PC-3 (cell line): ENCODE results near the gene SLC9A9. TPM values are rescaled to one million over a fixed set of nuclear protein-coding genes. Genes with fewer than 3 reads are reported as not detected.

Experiments
- ATAC-seq: fragments of 200-7000 bp; cut with Tn5 transposase; 2 replicates; pipeline ENCODE4 v1.9.1; 2020; ENCODE audit warnings: mild to moderate bottlenecking, moderate library complexity
- BruUV-seq: library from RNA; stranded (reverse); fragments of 400-500 nt; replicated peaks from 2 replicates; lab custom pipeline; 2021; lab: Mats Ljungman, UMichigan
- CTCF ChIA-PET: fragments of 300-600 bp; sonication (Branson Sonifier 250); formaldehyde crosslinking; loops from one replicate; lab custom pipeline; 2022; ENCODE audit warnings: antibody characterized with exemption; lab: Charles Lee
- POLR2A ChIA-PET: fragments of 300-600 bp; sonication (Branson Sonifier 250); formaldehyde crosslinking; loops from one replicate; lab custom pipeline; 2022; ENCODE audit warnings: antibody characterized with exemption; ENCODE audit not compliant: unreplicated experiment; lab: Charles Lee
- DNase-seq: peaks from one replicate; pipeline ENCODE4 v3.0.0-alpha.2; 2015
- H2AFZ ChIP-seq: fragments of 300-600 bp; sonication (generic); 2 replicates; pipeline ENCODE4 v1.6.0; 2016; ENCODE audit warnings: antibody characterized with exemption, low read length
- H3F3A ChIP-seq: fragments of 300-600 bp; sonication (generic); one replicate; pipeline ENCODE4 v1.6.0; 2017; ENCODE audit warnings: antibody characterized with exemption, low read length, control low read depth, mild to moderate bottlenecking; ENCODE audit not compliant: unreplicated experiment
- H3K27ac ChIP-seq: fragments of 300-600 bp; sonication (generic); 2 replicates; pipeline ENCODE4 v1.5.1; 2016; ENCODE audit warnings: mild to moderate bottlenecking, low read length
- H3K27me3 ChIP-seq: fragments of 300-600 bp; sonication (generic); 2 replicates; pipeline ENCODE4 v1.6.1; 2016; ENCODE audit warnings: low read length, mixed read lengths
- H3K36me3 ChIP-seq: fragments of 300-600 bp; sonication (generic); 2 replicates; pipeline ENCODE4 v1.6.1; 2016; ENCODE audit warnings: low read depth, mixed run types, low read length, mixed read lengths
- H3K4me1 ChIP-seq: fragments of 300-600 bp; sonication (generic); 2 replicates; pipeline ENCODE4 v1.5.1; 2016; ENCODE audit warnings: low read length; ENCODE audit not compliant: insufficient read depth
- H3K4me2 ChIP-seq: fragments of 300-600 bp; sonication (generic); 2 replicates; pipeline ENCODE4 v1.6.0; 2016; ENCODE audit warnings: low read length
- H3K4me3 ChIP-seq: fragments of 300-600 bp; sonication (generic); 2 replicates; pipeline ENCODE4 v1.5.1; 2016; ENCODE audit warnings: mild to moderate bottlenecking, low read length, mixed read lengths
- H3K79me2 ChIP-seq: fragments of 300-600 bp; sonication (generic); 2 replicates; pipeline ENCODE4 v1.6.1; 2017; ENCODE audit warnings: low read length, mixed read lengths
- H3K9ac ChIP-seq: fragments of 300-600 bp; sonication (generic); 2 replicates; pipeline ENCODE4 v1.6.0; 2016; ENCODE audit warnings: mild to moderate bottlenecking, low read length
- H3K9me2 ChIP-seq: fragments of 300-600 bp; sonication (generic); replicated peaks from 2 replicates; pipeline ENCODE4 v1.6.1; 2016; ENCODE audit warnings: mixed run types, low read length, mixed read lengths
- H3K9me3 ChIP-seq: fragments of 300-600 bp; sonication (generic); 2 replicates; pipeline ENCODE4 v1.6.1; 2016; ENCODE audit warnings: low read length, mixed read lengths
- H4K20me1 ChIP-seq: fragments of 300-600 bp; sonication (generic); 2 replicates; pipeline ENCODE4 v1.6.1; 2016; ENCODE audit warnings: low read length, mixed read lengths
- EZH2 ChIP-seq: fragments of 300-600 bp; sonication (generic); IDR thresholded peaks from one replicate; pipeline ENCODE4 v1.6.1; 2017; ENCODE audit warnings: antibody characterized with exemption, mild to moderate bottlenecking, low read length; ENCODE audit not compliant: unreplicated experiment
- EZH2phosphoT487 ChIP-seq: fragments of 300-600 bp; sonication (generic); IDR thresholded peaks from 2 replicates; pipeline ENCODE4 v1.6.1; 2018; ENCODE audit warnings: mild to moderate bottlenecking, antibody characterized with exemption, low read length, borderline replicate concordance
- intact Hi-C: fragments of 100-400 bp; cut with micrococcal nuclease; formaldehyde crosslinking; loops from 2 replicates; pipeline ENCODE4 v1.9.0; 2023
- total RNA-seq: library from RNA; depleted of rRNA; stranded (reverse); fragments of >200 nt; gene quantifications from 2 replicates; pipeline ENCODE4 v1.2.3, GENCODE V29; 2014
- TF ChIP-seq, protein P1 (sequence below): fragments of 300-600 bp; sonication (generic); conservative IDR thresholded peaks from 2 replicates; pipeline ENCODE4 v1.5.1; 2017; ENCODE audit warnings: antibody characterized with exemption, low read depth, mild to moderate bottlenecking, low read length

Gene SLC9A9
- total RNA-seq, 1 experiment from 2014 or later: 0.07 TPM

DNA sequence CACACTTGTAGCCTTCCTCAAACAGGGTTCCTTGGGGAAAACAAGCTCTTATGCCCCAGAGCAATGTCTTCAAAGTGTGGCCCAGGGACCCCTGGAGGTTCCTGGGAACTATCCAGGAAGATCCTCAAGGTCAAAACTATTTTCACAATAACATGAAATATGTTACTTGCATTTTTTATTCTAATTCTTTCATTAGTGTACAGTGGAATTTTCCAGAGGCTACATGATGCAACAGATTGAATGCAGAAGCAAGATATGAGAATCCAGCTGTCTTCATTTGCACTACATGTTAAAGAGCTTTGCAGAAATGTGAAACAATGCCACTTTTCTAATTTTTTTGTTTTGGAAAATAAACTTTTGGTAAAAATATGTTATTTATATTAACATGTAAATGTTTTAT is 190.9 kb downstream of the SLC9A9 start:
- H3K9me3 ChIP-seq: no peaks in the 10 kb centered on the region
- intact Hi-C loops: no loop called here
- H2AFZ ChIP-seq: no peak overlapping the region
- no peaks in the 10 kb centered on the region for H3K27me3 ChIP-seq
- no peak overlapping the region for H3K4me2 ChIP-seq
- H3K4me3 ChIP-seq: no peak overlapping the region
- H3F3A ChIP-seq: no peaks in the 10 kb centered on the region
- TF ChIP-seq, protein P1, sequence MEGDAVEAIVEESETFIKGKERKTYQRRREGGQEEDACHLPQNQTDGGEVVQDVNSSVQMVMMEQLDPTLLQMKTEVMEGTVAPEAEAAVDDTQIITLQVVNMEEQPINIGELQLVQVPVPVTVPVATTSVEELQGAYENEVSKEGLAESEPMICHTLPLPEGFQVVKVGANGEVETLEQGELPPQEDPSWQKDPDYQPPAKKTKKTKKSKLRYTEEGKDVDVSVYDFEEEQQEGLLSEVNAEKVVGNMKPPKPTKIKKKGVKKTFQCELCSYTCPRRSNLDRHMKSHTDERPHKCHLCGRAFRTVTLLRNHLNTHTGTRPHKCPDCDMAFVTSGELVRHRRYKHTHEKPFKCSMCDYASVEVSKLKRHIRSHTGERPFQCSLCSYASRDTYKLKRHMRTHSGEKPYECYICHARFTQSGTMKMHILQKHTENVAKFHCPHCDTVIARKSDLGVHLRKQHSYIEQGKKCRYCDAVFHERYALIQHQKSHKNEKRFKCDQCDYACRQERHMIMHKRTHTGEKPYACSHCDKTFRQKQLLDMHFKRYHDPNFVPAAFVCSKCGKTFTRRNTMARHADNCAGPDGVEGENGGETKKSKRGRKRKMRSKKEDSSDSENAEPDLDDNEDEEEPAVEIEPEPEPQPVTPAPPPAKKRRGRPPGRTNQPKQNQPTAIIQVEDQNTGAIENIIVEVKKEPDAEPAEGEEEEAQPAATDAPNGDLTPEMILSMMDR: no peak
- TF ChIP-seq EZH2 (no peak), EZH2phosphoT487 (no peak)
- no peak overlapping the region for H3K27ac ChIP-seq
- no peak for ATAC-seq
- H3K79me2 ChIP-seq: no peaks in the 10 kb centered on the region
- no peak for DNase-seq
- H4K20me1 ChIP-seq: no peaks in the 10 kb centered on the region
- no peaks in the 10 kb centered on the region for H3K36me3 ChIP-seq
- no TSS peak for BruUV-seq
- ChIA-PET POLR2A (no interaction called here), CTCF (no interaction called here)
- no peaks in the 10 kb centered on the region for H3K4me1 ChIP-seq
- H3K9ac ChIP-seq: no peak overlapping the region
- no peaks in the 10 kb centered on the region for H3K9me2 ChIP-seq

DNA sequence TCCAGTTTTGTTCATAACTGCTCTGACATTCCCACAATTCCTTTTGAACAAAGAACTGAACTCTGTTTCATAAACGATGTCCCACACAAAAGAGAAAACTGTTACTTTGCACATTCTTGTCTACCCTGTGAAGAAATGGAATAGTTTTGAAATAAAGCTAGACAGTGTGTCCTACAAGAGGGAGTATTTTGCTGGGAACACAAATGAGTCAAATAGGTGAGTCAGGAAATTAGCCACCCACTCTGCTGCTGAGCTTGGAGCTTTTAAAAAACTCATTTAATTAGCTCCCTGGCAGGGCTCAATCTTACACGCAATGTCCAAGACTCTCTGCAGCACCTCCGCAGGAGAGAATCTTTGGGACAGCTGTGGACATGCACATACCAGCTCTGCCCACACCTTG is 193.4 kb downstream of the SLC9A9 start:
- no TSS peak for BruUV-seq
- TF ChIP-seq EZH2 (no peak), EZH2phosphoT487 (no peak)
- TF ChIP-seq, protein P1: no peak
- H4K20me1 ChIP-seq: no peaks in the 10 kb centered on the region
- DNase-seq (no peak), ATAC-seq (no peak)
- no peak overlapping the region for H3K4me2 ChIP-seq
- no peak overlapping the region for H3K4me3 ChIP-seq
- no peaks in the 10 kb centered on the region for H3K79me2 ChIP-seq
- POLR2A ChIA-PET: no interaction called here
- no peaks in the 10 kb centered on the region for H3K36me3 ChIP-seq
- no peaks in the 10 kb centered on the region for H3F3A ChIP-seq
- H3K27me3 ChIP-seq: no peaks in the 10 kb centered on the region
- H3K27ac ChIP-seq: no peak overlapping the region
- no peaks in the 10 kb centered on the region for H3K4me1 ChIP-seq
- no peak overlapping the region for H3K9ac ChIP-seq
- CTCF ChIA-PET: no interaction called here
- H3K9me2 ChIP-seq: no peaks in the 10 kb centered on the region
- no peak overlapping the region for H2AFZ ChIP-seq
- intact Hi-C loops: no loop called here
- no peaks in the 10 kb centered on the region for H3K9me3 ChIP-seq

DNA sequence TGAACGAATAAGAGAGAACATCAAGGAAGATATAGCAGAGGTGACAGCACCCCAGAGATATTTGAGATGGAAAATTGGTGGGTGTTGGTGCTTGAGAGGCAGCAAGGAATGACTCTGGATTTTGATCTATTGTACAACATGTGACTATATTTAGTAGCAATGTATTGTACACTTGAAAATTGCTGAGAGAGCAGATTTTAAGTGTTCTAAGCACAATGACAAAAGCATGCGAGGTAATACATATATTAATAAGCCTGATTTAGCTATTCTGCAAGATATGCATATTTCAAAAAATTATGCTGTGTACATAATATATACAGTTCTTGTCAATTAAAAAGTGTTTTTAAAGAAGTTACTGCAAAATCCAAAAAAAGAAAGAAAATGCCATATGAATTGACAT is 194.3 kb downstream of the SLC9A9 start:
- intact Hi-C loops: no loop called here
- Histone ChIP-seq H3K36me3 (no peaks in the 10 kb centered on the region), H3K4me2 (no peak overlapping the region), H3K4me1 (no peaks in the 10 kb centered on the region), H3K4me3 (no peak overlapping the region), H3K79me2 (no peaks in the 10 kb centered on the region), H3K27ac (no peak overlapping the region), H4K20me1 (no peaks in the 10 kb centered on the region), H2AFZ (no peak overlapping the region), H3K9ac (no peak overlapping the region), H3K9me3 (no peaks in the 10 kb centered on the region), H3K27me3 (no peaks in the 10 kb centered on the region), H3K9me2 (no peaks in the 10 kb centered on the region), H3F3A (no peaks in the 10 kb centered on the region)
- TF ChIP-seq EZH2phosphoT487: no peak
- no peak for TF ChIP-seq EZH2
- TF ChIP-seq, protein P1: no peak
- CTCF ChIA-PET: no interaction called here
- POLR2A ChIA-PET: no interaction called here
- DNase-seq (no peak), ATAC-seq (no peak)
- BruUV-seq: no TSS peak
